Kidney epithelial cell (primary cell): ENCODE measurements around the gene GAL3ST2. TPM values are rescaled to one million over a fixed set of nuclear protein-coding genes. Genes with fewer than 3 reads are reported as not detected.
"Not testable (repeated sequence)": the region's sequence is repeated elsewhere in the genome, so short reads cannot be mapped to it uniquely, and the experiment has no call there.

Source experiments
- DNase-seq: peaks from one replicate; pipeline ENCODE4 v3.0.0-alpha.2; 2010; ENCODE audit warnings: low read depth
- H3K27me3 ChIP-seq: 2 replicates; pipeline ENCODE4 v1.6.0; 2011; ENCODE audit warnings: low read length; ENCODE audit not compliant: control insufficient read depth, insufficient read depth
- H3K36me3 ChIP-seq: 2 replicates; pipeline ENCODE4 v1.5.1; 2011; ENCODE audit warnings: low read length; ENCODE audit not compliant: control insufficient read depth, insufficient read depth
- H3K4me3 ChIP-seq: 2 replicates; pipeline ENCODE4 v1.5.1; 2011; ENCODE audit warnings: low read depth, mild to moderate bottlenecking, control low read depth, low read length
- total RNA-seq: library from RNA; depleted of rRNA; stranded (reverse); fragments of >200 nt; gene quantifications from 2 replicates; pipeline ENCODE4 v1.2.3, GENCODE V29; 2015
- TF ChIP-seq, protein P1 (sequence below): IDR thresholded peaks from 2 replicates; pipeline ENCODE4 v1.5.1; 2011; ENCODE audit warnings: mild to moderate bottlenecking, moderate library complexity, low read length, control low read depth, inconsistent platforms; ENCODE audit not compliant: insufficient read depth, poor library complexity, severe bottlenecking

Gene GAL3ST2
- total RNA-seq, 1 donor from 2014 or later = not detected

DNA sequence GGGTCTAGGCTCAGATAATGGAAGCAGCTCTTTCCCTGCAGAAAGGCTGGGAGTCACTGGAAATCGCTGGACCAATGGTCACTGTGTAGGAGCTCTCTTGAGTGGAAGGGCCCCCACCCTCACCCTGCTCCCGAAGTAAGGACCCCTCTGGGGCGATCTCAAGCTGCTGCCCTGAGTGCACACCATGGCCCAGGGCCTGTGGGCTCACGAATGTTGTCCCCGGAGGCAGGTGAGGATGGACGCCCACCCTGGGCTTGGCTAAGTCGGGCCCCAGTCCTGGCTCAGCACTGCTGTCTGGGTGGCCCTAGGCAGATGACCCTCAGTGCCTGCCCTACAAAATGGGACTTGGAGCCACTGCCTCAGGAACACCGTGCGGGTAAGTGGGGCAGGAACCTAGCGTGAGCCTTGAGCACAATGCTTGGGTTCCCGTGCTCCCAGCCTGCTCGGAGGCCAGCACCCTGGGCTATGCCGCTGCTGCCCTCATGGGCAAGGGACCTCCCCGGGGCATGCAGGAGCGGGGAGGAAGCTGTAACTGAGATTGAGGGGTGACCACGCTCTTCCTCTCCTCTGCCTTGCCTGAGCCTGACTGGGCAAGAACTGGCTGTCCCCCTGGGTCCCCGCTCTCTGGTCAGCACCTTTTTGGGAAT lies 38.5 kb upstream of the GAL3ST2 start:
- Histone ChIP-seq H3K27me3 (no peaks in the 10 kb centered on the region), H3K36me3 (no peaks in the 10 kb centered on the region), H3K4me3 (no peak overlapping the region)
- no peak for DNase-seq
- TF ChIP-seq, protein P1, sequence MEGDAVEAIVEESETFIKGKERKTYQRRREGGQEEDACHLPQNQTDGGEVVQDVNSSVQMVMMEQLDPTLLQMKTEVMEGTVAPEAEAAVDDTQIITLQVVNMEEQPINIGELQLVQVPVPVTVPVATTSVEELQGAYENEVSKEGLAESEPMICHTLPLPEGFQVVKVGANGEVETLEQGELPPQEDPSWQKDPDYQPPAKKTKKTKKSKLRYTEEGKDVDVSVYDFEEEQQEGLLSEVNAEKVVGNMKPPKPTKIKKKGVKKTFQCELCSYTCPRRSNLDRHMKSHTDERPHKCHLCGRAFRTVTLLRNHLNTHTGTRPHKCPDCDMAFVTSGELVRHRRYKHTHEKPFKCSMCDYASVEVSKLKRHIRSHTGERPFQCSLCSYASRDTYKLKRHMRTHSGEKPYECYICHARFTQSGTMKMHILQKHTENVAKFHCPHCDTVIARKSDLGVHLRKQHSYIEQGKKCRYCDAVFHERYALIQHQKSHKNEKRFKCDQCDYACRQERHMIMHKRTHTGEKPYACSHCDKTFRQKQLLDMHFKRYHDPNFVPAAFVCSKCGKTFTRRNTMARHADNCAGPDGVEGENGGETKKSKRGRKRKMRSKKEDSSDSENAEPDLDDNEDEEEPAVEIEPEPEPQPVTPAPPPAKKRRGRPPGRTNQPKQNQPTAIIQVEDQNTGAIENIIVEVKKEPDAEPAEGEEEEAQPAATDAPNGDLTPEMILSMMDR = no peak

- TF ChIP-seq, protein P1 = no peak
- Histone ChIP-seq H3K27me3 (no peaks in the 10 kb centered on the region), H3K36me3 (peaks cover 1% of the 10 kb centered on the region), H3K4me3 (no peak overlapping the region)
- DNase-seq = no peak
Measured at GRCh38 chr2:241739177-241739576, 37.4 kb upstream of the GAL3ST2 start.

DNA sequence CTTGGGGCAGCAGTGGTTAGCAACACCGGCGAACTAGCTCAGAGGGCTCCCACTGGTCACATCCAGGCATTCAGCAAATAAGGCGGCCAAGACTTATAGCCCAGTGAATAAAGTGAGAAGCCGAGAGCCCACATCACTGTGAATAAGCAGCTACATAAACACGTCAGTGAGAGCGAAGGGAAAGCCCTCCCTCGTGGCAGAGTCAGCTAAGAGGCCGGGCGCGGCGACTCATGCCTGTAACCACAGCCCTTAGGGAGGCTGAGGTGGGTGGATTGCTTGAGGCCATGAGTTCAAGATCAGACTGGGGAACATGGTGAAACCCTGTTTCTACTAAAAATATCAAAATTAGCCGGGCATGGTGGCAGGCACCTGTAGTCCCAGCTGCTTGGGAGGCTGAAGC lies 37.0 kb upstream of the GAL3ST2 start:
- Histone ChIP-seq H3K4me3 (no peak overlapping the region), H3K36me3 (peaks cover 3% of the 10 kb centered on the region), H3K27me3 (no peaks in the 10 kb centered on the region)
- TF ChIP-seq, protein P1 = no peak
- no peak for DNase-seq

GRCh38 chr2:241741016-241741415 lies 35.6 kb upstream of the GAL3ST2 start:
- no peak for DNase-seq
- Histone ChIP-seq H3K27me3 (no peaks in the 10 kb centered on the region), H3K4me3 (no peak overlapping the region), H3K36me3 (peaks cover 3% of the 10 kb centered on the region)
- TF ChIP-seq, protein P1 = no peak

DNA sequence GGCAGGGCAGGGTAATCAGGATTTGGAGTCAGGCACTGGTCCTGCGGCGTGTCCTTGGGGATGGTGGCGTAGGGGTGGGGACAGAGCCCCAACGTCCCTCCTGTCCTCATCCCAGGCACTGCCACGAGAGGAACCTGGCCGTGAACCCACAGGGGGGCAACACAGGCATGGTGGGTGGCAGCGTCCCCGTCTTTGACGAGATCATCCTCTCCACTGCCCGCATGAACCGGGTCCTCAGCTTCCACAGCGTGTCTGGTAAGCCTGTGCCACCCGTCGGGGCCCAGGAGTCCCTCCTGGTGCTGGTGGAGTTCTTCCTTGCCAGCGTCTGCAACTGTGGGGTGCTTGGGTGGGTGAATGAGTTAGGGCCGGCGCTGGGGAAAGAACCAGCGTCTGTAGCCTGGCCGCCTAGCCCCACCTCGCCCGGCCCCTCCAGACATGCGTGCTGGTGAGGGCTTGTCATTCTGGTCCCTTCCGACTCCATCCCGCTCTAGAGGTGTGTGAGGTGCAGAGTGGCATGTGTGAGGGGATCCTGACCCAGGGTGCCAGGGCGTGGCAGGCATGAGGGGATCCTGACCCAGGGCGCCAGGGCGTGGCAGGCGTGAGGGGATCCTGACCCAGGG lies 34.2 kb upstream of the GAL3ST2 start:
- Histone ChIP-seq H3K4me3 (no peak overlapping the region), H3K36me3 (peaks cover 3% of the 10 kb centered on the region), H3K27me3 (no peaks in the 10 kb centered on the region)
- TF ChIP-seq, protein P1 = no peak
- DNase-seq = no peak

- DNase-seq, H3K36me3 ChIP-seq, H3K27me3 ChIP-seq: not testable (repeated sequence)
Measured at GRCh38 chr2:241743008-241743407, 33.6 kb upstream of the GAL3ST2 start.

More at GRCh38 chr2:241743008-241743407, 33.6 kb upstream of the GAL3ST2 start:
- not testable (repeated sequence) for H3K4me3 ChIP-seq
